NB4 (cell line): ENCODE data around the gene TBC1D32.
A peak's percentile ranks its signal among the peaks of the same experiment; 100 is the strongest.

Source experiments
- CTCF ChIP-seq: IDR thresholded peaks from one replicate; pipeline ENCODE4 v1.5.1; 2012; ENCODE audit warnings: low read depth, low read length
- MAX ChIP-seq: IDR thresholded peaks from 2 replicates; pipeline ENCODE4 v1.6.1; 2011; ENCODE audit warnings: low read depth, low read length
- POLR2A ChIP-seq: IDR thresholded peaks from 2 replicates; pipeline ENCODE4 v1.6.1; 2011; ENCODE audit warnings: mild to moderate bottlenecking; ENCODE audit not compliant: insufficient read length; ENCODE audit errors: extremely low read depth

GRCh38 chr6:121334299-121335086, at the start of gene TBC1D32:
- no peak for TF ChIP-seq CTCF
- TF ChIP-seq POLR2A, result peak; percentile 63
- TF ChIP-seq MAX, result peak; percentile 64
